HG03060 (cell line): ENCODE results near the gene MOB1A.
"Not testable (repeated sequence)": the region's sequence is repeated elsewhere in the genome, so short reads cannot be mapped to it uniquely, and the experiment has no call there.

Experiments
- ATAC-seq: cut with Tn5 transposase; IDR thresholded peaks from one replicate; pipeline ENCODE4 v1.9.1; 2021; ENCODE audit warnings: low read depth, moderate number of reproducible peaks; ENCODE audit not compliant: unreplicated experiment

The MOB1A gene

GRCh38 chr2:74178211-74179062, at the start of gene MOB1A:
Gene MOB1A, minus strand, starts transcription at chr2:74178879. Its CDS starts 205 bp downstream, at chr2:74178674.
- peak; percentile 70 for ATAC-seq

- no peak for ATAC-seq
These were observed 49.0 kb upstream of the MOB1A start for GRCh38 chr2:74227646-74228045.

GRCh38 chr2:74226648-74227213, 48.1 kb upstream of the MOB1A start:
- no peak for ATAC-seq

GRCh38 chr2:74225698-74226459, 47.2 kb upstream of the MOB1A start:
- ATAC-seq: no peak

DNA sequence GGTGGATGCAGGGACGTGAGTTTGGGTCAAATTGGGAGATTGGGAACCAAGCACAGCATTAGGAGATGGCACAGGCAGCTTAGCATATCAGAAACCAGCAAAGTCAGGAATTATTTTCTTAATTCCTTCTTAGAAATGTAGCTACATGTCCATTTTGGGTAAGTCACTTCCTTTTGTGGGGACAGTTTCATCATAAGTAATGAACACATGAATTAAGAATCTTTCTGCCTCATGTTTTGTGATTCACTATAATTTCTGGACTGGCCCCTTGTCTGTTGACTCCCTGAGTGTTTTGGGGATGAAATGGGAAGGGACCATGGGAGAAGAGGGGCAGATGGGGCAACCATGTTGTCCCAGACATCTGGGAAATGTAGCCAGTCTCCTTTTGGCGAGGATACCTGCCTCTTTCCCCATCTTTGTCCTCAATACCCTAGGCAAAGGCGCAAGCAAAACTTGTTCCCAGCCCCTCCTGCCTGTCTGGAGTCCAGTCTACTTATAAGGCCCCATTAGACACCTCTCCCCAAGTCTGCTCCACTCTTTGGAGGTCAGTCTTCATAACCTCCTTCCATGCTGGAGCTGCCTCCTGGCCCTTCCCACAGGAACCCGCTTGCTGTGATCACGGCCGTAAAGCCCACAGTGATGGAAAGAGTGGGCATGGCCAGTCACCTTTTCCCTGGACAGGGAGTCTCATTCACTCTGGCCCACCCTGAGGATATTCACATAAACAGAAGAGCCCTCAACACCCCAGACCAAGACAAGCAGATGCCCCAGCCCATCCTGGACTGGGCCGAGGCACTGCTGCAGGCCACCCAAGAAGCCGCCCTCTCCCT, 45.5 kb upstream of the MOB1A start:
- no peak for ATAC-seq

GRCh38 chr2:74222300-74222650, 43.6 kb upstream of the MOB1A start:
- no peak for ATAC-seq

DNA sequence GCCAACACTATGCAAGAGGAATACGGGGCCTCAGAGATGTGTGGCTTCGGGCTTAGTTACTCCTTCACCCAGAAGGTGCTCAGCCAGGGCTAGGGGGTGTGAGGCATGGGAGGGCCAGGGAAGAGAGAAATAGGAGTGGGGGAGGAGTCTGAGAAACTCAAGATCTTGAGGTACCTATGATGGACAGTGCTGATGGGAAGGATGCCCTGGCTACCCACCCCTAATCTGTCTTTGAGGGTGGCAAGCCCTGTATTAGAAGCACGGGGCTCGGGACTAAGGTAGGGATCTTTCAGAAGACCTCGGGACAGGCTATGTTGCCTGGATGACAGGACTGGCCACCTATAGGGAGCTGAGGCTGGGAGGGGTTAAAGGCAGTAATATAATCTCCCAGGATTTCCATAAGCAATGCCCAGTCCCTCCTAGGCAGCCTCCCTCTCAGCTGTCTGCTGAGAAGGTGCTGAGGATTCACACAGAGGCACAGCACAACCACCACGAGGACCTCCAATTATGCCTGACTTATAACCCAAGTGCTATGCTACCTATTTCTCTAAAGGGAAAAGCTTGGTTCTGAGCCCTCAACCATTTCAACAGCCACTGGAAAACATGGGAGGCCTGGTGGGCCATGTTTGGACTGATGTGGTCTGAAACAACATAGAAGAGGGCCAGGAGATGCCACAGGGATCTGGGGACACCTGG, 43.1 kb upstream of the MOB1A start:
- ATAC-seq: no peak

DNA sequence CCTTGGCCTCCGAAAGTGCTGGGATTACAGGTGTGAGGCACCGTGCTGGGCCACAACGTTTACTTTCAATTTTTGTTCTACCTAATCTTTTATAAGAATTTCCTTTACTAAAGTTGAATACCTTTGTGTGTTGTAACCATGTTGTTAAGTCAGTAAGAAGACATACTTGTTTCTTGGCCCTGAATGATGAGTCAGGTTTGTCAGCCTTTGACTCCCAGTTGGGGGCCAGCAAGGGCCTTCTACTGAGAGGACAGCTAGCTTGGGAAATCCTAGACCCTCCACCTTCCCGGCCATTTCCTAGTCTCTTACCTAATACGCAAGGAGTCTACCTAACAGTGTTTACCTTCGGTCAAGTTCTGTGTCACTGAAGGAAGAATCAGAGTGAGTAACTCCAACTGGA, 42.4 kb upstream of the MOB1A start:
- no peak for ATAC-seq

- no peak for ATAC-seq
These were observed 41.3 kb upstream of the MOB1A start for GRCh38 chr2:74219846-74220486.

GRCh38 chr2:74216642-74217041, 38.0 kb upstream of the MOB1A start:
- no peak for ATAC-seq

GRCh38 chr2:74215771-74216170, 37.1 kb upstream of the MOB1A start:
- ATAC-seq: not testable (repeated sequence)

DNA sequence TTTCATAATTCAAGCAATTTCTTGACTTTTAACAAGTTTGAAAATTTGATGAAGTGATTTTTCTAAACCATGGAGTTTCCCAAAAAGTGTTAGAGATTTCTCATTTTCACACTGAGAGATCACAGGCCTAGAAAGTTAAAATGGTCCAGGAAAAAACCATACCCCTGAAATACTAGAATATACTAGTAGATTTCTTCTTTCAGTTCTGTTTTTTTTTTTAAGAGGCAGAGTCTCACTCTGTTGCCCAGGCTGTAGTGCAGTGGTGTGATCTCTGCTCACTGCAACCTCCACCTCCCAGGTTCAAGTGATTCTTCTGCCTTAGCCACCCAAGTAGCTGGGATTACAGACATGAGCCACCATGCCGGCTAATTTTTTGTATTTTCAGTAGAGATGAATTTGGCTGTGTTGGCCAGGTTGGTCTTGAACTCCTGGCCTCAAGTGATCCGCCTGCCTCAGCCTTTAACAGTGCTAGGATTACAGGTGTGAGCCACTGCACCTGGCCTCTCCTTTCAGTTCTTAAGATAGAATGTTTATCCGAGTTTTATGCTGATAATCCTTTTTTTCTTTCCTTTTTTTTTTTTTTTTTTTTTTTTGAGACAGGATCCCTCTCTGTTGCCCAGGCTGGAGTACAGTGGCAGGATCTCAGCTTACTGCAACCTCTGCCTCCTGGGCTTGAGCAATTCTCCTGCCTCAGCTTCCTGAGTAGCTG, 34.2 kb upstream of the MOB1A start:
- no peak for ATAC-seq

- no peak for ATAC-seq
These were observed 27.6 kb upstream of the MOB1A start for GRCh38 chr2:74206180-74206688.

DNA sequence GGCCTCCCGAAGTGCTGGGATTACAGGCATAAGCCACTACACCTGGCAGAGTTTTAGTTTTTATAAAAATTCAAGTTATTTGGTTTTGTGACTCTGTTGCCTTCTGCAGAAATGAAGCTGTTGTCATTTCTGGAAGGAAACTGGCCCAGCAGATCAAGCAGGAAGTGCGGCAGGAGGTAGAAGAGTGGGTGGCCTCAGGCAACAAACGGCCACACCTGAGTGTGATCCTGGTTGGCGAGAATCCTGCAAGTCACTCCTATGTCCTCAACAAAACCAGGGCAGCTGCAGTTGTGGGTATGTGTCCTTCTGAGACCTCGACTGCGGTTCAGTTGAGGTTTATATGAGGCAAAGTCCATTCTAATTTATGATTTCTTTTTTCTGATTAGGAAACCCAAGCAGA, 26.9 kb upstream of the MOB1A start:
- no peak for ATAC-seq

GRCh38 chr2:74205113-74205512, 26.4 kb upstream of the MOB1A start:
- no peak for ATAC-seq

- no peak for ATAC-seq
These were observed 25.8 kb upstream of the MOB1A start for GRCh38 chr2:74204436-74204835.

- ATAC-seq: no peak
These were observed 22.9 kb upstream of the MOB1A start for GRCh38 chr2:74201596-74201995.

- ATAC-seq: no peak
These were observed 22.5 kb upstream of the MOB1A start for GRCh38 chr2:74201196-74201595.

DNA sequence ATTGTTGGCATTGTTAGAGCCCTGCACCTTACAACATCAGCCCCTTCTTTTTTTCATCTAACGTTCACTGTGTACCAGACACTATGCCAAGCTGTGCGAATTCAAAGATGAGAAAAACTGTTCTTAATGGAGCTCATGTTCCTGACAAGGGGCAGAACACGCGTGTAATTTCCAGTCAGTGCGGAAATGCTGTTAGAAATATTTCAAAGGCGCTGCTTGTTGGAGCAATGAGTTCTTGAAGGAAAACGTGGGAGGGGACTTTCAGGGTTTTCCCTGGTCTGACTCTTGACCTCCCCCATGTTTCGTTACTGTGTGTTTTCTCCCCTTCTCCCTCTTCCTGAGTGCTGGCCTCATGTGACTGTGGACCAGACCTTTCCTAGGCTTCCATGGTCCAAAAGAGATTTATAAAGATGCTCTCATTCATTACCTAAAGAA, 21.2 kb upstream of the MOB1A start:
- no peak for ATAC-seq
